ENCODE measurements around the gene CNTNAP5.

The CNTNAP5 gene

DNA sequence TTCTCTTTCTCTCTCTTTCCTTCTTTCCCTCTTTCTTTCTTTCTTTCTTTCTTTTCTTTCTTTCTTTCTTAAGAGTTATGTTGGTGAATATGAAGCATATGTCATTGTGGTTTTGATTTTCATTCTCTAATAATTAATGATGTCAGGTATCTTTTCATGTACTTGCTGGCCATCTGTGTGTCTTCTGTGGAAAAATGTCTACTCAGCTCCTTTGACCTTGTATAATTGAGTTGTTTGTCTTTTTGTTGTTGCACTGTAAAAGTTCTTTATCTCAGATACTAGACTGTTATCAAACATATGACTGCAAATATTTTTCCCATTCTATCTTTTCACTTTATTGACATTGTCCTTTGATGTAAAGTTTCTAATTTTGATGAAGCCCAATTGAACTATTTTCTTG, 645.1 kb downstream of the CNTNAP5 start:
- DNase-seq (ENCODE audit: low read depth): no peak
- no peak overlapping the region for H3K4me3 ChIP-seq (ENCODE audit: low read depth, low read length)
- TF ChIP-seq, protein P1, sequence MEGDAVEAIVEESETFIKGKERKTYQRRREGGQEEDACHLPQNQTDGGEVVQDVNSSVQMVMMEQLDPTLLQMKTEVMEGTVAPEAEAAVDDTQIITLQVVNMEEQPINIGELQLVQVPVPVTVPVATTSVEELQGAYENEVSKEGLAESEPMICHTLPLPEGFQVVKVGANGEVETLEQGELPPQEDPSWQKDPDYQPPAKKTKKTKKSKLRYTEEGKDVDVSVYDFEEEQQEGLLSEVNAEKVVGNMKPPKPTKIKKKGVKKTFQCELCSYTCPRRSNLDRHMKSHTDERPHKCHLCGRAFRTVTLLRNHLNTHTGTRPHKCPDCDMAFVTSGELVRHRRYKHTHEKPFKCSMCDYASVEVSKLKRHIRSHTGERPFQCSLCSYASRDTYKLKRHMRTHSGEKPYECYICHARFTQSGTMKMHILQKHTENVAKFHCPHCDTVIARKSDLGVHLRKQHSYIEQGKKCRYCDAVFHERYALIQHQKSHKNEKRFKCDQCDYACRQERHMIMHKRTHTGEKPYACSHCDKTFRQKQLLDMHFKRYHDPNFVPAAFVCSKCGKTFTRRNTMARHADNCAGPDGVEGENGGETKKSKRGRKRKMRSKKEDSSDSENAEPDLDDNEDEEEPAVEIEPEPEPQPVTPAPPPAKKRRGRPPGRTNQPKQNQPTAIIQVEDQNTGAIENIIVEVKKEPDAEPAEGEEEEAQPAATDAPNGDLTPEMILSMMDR (IDR thresholded peaks at IDR 0.05; ENCODE audit: low read depth, low read length, missing control alignments): no peak
- in situ Hi-C loops (cut with HindIII; ENCODE audit: low sequenced_read_pairs): no loop called here

DNA sequence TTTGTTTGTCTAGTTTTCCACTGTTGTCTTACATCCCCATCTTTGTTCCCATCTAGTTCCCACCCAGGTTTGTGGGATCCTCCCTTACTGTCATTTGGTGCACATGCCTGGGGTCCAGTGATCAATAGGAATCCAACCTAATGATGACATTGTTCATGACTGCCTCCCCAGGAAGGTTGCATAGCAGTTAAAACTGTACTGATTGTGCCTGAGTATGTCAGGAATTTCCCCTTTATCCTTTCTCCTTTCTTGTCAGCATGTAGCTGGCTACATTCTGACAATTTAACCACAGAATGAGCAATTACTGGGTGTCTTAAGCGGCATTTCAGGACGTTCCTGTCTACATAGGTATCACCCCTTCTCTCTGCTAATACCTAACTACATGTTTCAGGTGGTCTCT, 653.0 kb downstream of the CNTNAP5 start:
- H3K4me3 ChIP-seq (ENCODE audit: low read depth, low read length): no peak overlapping the region
- TF ChIP-seq, protein P1 (IDR thresholded peaks at IDR 0.05; ENCODE audit: low read depth, low read length, missing control alignments): no peak
- in situ Hi-C loops (cut with HindIII; ENCODE audit: low sequenced_read_pairs): no loop called here
- DNase-seq (ENCODE audit: low read depth): no peak

DNA sequence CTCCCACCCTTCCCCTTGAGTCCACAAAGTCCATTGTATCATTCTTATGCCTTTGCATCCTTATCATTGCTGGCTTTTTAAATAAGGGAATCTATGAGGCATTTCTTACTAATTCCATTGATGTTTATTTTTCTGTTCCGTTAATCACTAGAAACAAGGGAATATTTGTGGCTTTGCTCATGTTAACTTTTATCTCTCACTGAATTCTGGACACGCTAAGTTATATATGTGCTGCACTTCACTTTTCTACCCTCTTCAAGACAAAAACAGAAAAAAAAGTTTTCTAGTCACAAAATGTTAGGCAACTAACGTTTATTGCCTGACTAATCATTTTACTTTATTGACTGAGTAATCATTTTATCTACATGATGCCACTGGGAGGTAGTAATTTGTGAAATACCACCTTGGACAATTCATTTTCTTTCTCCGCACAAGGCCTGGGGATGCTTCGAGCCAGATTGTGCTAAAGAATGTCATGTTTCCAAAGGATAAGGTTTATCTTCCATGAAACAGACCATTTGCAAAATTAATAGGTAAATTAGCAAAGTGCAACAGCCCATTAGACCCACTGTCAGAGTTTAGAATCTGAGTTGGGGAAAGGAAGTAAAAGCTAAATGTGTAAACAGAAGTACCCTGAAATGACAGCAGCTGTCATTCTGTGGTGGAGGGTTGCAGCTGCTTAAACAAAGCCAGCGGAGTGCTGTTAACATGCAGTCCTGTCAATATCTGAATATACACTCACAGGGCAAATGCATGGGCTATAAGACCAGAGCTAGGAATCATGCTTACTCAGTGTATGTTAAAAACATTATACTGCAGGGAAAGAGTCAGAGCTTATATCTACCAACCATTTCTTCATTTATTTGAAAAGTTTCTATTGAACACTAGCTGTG, 658.7 kb downstream of the CNTNAP5 start:
- in situ Hi-C loops (cut with HindIII; ENCODE audit: low sequenced_read_pairs): no loop called here
- H3K4me3 ChIP-seq (ENCODE audit: low read depth, low read length): no peak overlapping the region
- DNase-seq (ENCODE audit: low read depth): no peak
- TF ChIP-seq, protein P1 (IDR thresholded peaks at IDR 0.05; ENCODE audit: low read depth, low read length, missing control alignments): no peak

DNA sequence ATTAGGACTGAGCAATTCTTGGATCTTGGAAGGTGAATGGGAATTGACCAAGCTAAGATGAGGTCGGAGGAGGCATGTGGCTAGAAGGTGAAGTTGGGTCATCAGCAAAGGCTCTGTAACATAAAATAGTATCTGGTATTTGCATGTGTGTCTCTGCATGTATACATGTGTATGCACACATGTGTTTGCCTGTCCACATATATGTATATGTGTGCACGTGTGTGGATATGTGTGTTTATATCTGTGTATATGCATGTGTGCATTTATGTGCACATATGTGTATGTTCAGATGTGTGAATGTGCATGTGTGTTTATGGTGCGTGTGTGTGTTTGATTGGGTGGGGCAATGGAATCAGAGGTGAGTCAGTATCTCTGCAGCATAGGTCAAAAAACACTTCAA, 664.3 kb downstream of the CNTNAP5 start:
- TF ChIP-seq, protein P1 (IDR thresholded peaks at IDR 0.05; ENCODE audit: low read depth, low read length, missing control alignments): no peak
- in situ Hi-C loops (cut with HindIII; ENCODE audit: low sequenced_read_pairs): no loop called here

DNA sequence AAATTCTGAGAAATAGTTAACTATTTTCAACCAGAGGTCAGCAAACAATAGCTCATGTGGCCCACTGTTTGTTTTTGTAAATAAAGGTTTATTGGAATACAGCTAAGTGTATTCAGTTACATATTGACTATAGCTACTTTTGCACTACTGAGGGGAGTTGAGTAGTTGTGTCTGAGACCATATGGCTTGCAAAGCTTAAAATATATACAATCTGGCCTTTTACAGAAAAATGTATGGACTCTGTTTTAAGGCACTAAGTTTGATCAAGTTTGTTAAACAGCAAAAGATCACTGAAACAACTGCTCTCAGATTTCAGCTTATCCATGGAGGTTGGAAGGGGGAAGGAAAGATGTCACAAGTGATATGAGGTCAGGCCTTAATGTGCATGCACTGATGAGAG, 667.1 kb downstream of the CNTNAP5 start:
- in situ Hi-C loops (cut with HindIII; ENCODE audit: low sequenced_read_pairs): no loop called here
- H3K4me3 ChIP-seq (ENCODE audit: low read depth, low read length): no peak overlapping the region
- TF ChIP-seq, protein P1 (IDR thresholded peaks at IDR 0.05; ENCODE audit: low read depth, low read length, missing control alignments): no peak
- DNase-seq (ENCODE audit: low read depth): no peak

More for the DNA sequence above, 664.3 kb downstream of the CNTNAP5 start:
- DNase-seq (ENCODE audit: low read depth): no peak
- H3K4me3 ChIP-seq (ENCODE audit: low read depth, low read length): no peak overlapping the region

DNA sequence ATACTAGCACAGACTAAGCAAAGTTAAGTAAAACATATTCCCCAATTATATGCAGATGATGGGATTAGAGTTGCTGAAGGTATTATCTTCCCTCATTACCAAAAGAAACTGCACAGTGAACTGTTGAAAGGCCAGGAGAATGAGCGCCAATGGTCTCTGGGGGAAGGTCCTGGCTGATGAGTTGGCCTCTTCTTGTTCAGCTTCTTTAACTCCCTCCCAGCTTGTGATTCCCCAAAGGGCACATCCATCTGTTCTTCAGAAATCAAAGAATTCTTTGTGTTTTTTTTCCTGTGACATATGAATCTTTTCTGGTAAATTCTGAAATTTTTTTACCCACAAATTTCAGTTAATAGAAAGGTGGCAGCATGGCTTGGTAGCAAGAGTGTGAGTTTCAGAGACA, 667.6 kb downstream of the CNTNAP5 start:
- TF ChIP-seq, protein P1 (IDR thresholded peaks at IDR 0.05; ENCODE audit: low read depth, low read length, missing control alignments): no peak
- no peak overlapping the region for H3K4me3 ChIP-seq (ENCODE audit: low read depth, low read length)
- in situ Hi-C loops (cut with HindIII; ENCODE audit: low sequenced_read_pairs): no loop called here
- no peak for DNase-seq (ENCODE audit: low read depth)
